Neural crest cell (in vitro differentiated cells): Measurements from ENCODE around the gene ZSCAN26. TPM values are rescaled to one million over a fixed set of nuclear protein-coding genes. Genes with fewer than 3 reads are reported as not detected.

Source experiments
- DNase-seq: peaks from one replicate; pipeline ENCODE4 v3.0.0; 2021; ENCODE audit warnings: low read depth, mixed read lengths, low spot score
- H3K27ac Mint-ChIP-seq: one replicate; pipeline ENCODE4 v1.8.0; 2021; ENCODE audit warnings: mild to moderate bottlenecking, mixed read lengths; ENCODE audit not compliant: unreplicated experiment
- H3K27me3 Mint-ChIP-seq: 2 replicates; pipeline ENCODE4 v1.8.0; 2021; ENCODE audit warnings: low read depth, mild to moderate bottlenecking, mixed read lengths
- H3K36me3 Mint-ChIP-seq: 2 replicates; pipeline ENCODE4 v1.8.0; 2021; ENCODE audit warnings: low read depth, mild to moderate bottlenecking, mixed read lengths
- H3K4me1 Mint-ChIP-seq: 2 replicates; pipeline ENCODE4 v1.8.0; 2021; ENCODE audit warnings: mixed read lengths
- H3K4me3 Mint-ChIP-seq: one replicate; pipeline ENCODE4 v1.8.0; 2021; ENCODE audit warnings: mild to moderate bottlenecking, mixed read lengths
- H3K9me3 Mint-ChIP-seq: 2 replicates; pipeline ENCODE4 v1.8.0; 2021; ENCODE audit warnings: mixed read lengths
- CTCF ChIP-seq: fragments of 200-600 bp; sonication (generic); conservative IDR thresholded peaks from 2 replicates; pipeline ENCODE4 v1.5.0; 2021; ENCODE audit warnings: antibody characterized with exemption, mild to moderate bottlenecking
- total RNA-seq: library from RNA; stranded (reverse); gene quantifications from 2 replicates; pipeline ENCODE4 v1.2.1, GENCODE V29; 2021

The ZSCAN26 gene
- total RNA-seq, 1 donor from 2014 or later, result 15.0 TPM

GRCh38 chr6:28258877-28259777, 7.8 kb upstream of the ZSCAN26 start, which contains the start of gene NKAPL:
Gene NKAPL, plus strand, starts transcription at chr6:28259297. Its CDS starts 75 bp downstream, at chr6:28259372.
- Mint-ChIP-seq H3K36me3 (no peaks in the 10 kb centered on the region), H3K27ac (no peak within 1 kb of the TSS), H3K9me3 (no peaks in the 10 kb centered on the region), H3K27me3 (peaks cover 42% of the 10 kb centered on the region), H3K4me1 (no peaks in the 10 kb centered on the region), H3K4me3 (no peak within 1 kb of the TSS)
- DNase-seq, result no peak
- TF ChIP-seq CTCF, result no peak

GRCh38 chr6:28263922-28264321, 3.0 kb upstream of the ZSCAN26 start:
- no peaks in the 10 kb centered on the region for H3K4me1 Mint-ChIP-seq
- no peak overlapping the region for H3K27ac Mint-ChIP-seq
- DNase-seq, result no peak
- no peak for TF ChIP-seq CTCF
- H3K27me3 Mint-ChIP-seq, result peaks cover 46% of the 10 kb centered on the region
- no peaks in the 10 kb centered on the region for H3K9me3 Mint-ChIP-seq
- no peak overlapping the region for H3K4me3 Mint-ChIP-seq
- no peaks in the 10 kb centered on the region for H3K36me3 Mint-ChIP-seq

- Mint-ChIP-seq H3K27me3 (peaks cover 41% of the 10 kb centered on the region), H3K27ac (no peak overlapping the region), H3K36me3 (no peaks in the 10 kb centered on the region), H3K9me3 (no peaks in the 10 kb centered on the region), H3K4me3 (peak overlapping the region; percentile 18), H3K4me1 (no peaks in the 10 kb centered on the region)
- TF ChIP-seq CTCF, result no peak
- DNase-seq, result no peak
Observed at GRCh38 chr6:28264834-28265401, 2.0 kb upstream of the ZSCAN26 start.

- no peak for TF ChIP-seq CTCF
- H3K27me3 Mint-ChIP-seq, result peaks cover 28% of the 10 kb centered on the region
Observed at GRCh38 chr6:28266563-28266961, 381 bp upstream of the ZSCAN26 start.

GRCh38 chr6:28267695-28268059, 734 bp downstream of the ZSCAN26 start:
- no peaks in the 10 kb centered on the region for H3K4me1 Mint-ChIP-seq
- no peaks in the 10 kb centered on the region for H3K9me3 Mint-ChIP-seq
- H3K27me3 Mint-ChIP-seq, result peaks cover 21% of the 10 kb centered on the region
- H3K4me3 Mint-ChIP-seq, result no peak overlapping the region
- TF ChIP-seq CTCF, result no peak
- no peak for DNase-seq
- H3K27ac Mint-ChIP-seq, result no peak overlapping the region
- no peaks in the 10 kb centered on the region for H3K36me3 Mint-ChIP-seq

More at GRCh38 chr6:28266563-28266961, 381 bp upstream of the ZSCAN26 start:
- no peak for DNase-seq
- Mint-ChIP-seq H3K36me3 (no peaks in the 10 kb centered on the region), H3K9me3 (no peaks in the 10 kb centered on the region), H3K4me3 (no peak overlapping the region), H3K4me1 (no peaks in the 10 kb centered on the region), H3K27ac (no peak overlapping the region)
